GM23248 (cell line): ENCODE results near the gene NCAPD2. TPM values are rescaled to one million over a fixed set of nuclear protein-coding genes. Genes with fewer than 3 reads are reported as not detected.

ENCODE experiments used
- DNase-seq: peaks from one replicate; pipeline ENCODE4 v3.0.0-alpha.2; 2015
- H2AFZ ChIP-seq: fragments of 200-600 bp; sonication (generic); 2 replicates; pipeline ENCODE4 v1.6.1; 2016; ENCODE audit warnings: antibody characterized with exemption
- H3F3A ChIP-seq: fragments of 200-600 bp; sonication (generic); 2 replicates; pipeline ENCODE4 v1.6.1; 2016; ENCODE audit warnings: mild to moderate bottlenecking, antibody characterized with exemption, mixed run types; ENCODE audit not compliant: insufficient read depth
- H3K27ac ChIP-seq: fragments of 200-600 bp; sonication (generic); 2 replicates; pipeline ENCODE4 v1.5.1; 2016; ENCODE audit warnings: mild to moderate bottlenecking
- H3K27me3 ChIP-seq: fragments of 200-600 bp; sonication (generic); replicated peaks from 2 replicates; pipeline ENCODE4 v1.6.1; 2016; ENCODE audit warnings: mild to moderate bottlenecking; ENCODE audit not compliant: insufficient read depth
- H3K36me3 ChIP-seq: fragments of 200-600 bp; sonication (generic); 2 replicates; pipeline ENCODE4 v1.6.1; 2016; ENCODE audit warnings: low read depth, mild to moderate bottlenecking
- H3K4me1 ChIP-seq: fragments of 200-600 bp; sonication (generic); 2 replicates; pipeline ENCODE4 v1.6.1; 2016; ENCODE audit warnings: mild to moderate bottlenecking; ENCODE audit not compliant: insufficient read depth
- H3K4me2 ChIP-seq: fragments of 200-600 bp; sonication (generic); one replicate; pipeline ENCODE4 v1.6.1; 2016; ENCODE audit warnings: mild to moderate bottlenecking; ENCODE audit not compliant: unreplicated experiment
- H3K4me3 ChIP-seq: fragments of 200-600 bp; sonication (generic); 2 replicates; pipeline ENCODE4 v1.5.1; 2016; ENCODE audit warnings: mild to moderate bottlenecking
- H3K79me2 ChIP-seq: fragments of 200-600 bp; sonication (generic); 2 replicates; pipeline ENCODE4 v1.6.1; 2016; ENCODE audit warnings: mild to moderate bottlenecking; ENCODE audit not compliant: insufficient read depth
- H3K9ac ChIP-seq: fragments of 200-600 bp; sonication (generic); 2 replicates; pipeline ENCODE4 v1.6.1; 2016; ENCODE audit warnings: mild to moderate bottlenecking
- H3K9me2 ChIP-seq: fragments of 200-600 bp; sonication (generic); 2 replicates; pipeline ENCODE4 v1.6.1; 2016; ENCODE audit warnings: mixed run types, mild to moderate bottlenecking, moderate library complexity; ENCODE audit not compliant: insufficient read depth
- H3K9me3 ChIP-seq: fragments of 200-600 bp; sonication (generic); one replicate; pipeline ENCODE4 v1.6.1; 2017; ENCODE audit warnings: low read depth
- H4K20me1 ChIP-seq: fragments of 200-600 bp; sonication (generic); 2 replicates; pipeline ENCODE4 v1.6.0; 2016; ENCODE audit not compliant: insufficient read depth
- EZH2 ChIP-seq: fragments of 200-600 bp; sonication (generic); IDR thresholded peaks from 2 replicates; pipeline ENCODE4 v1.6.1; 2018; ENCODE audit warnings: antibody characterized with exemption, mild to moderate bottlenecking; ENCODE audit not compliant: insufficient read depth, poor library complexity, severe bottlenecking
- EZH2phosphoT487 ChIP-seq: fragments of 200-600 bp; sonication (generic); IDR thresholded peaks from 2 replicates; pipeline ENCODE4 v1.6.1; 2018; ENCODE audit warnings: antibody characterized with exemption, moderate library complexity, mild to moderate bottlenecking, low read depth; ENCODE audit not compliant: insufficient read depth
- WGBS, 2 experiments: methylation state at CpG; one replicate each; pipeline ENCODE4 v1.1.6; 2015 to 2017; ENCODE audit warnings: low lambda C conversion rate in 2 of 2, low coverage in 1 of 2; ENCODE audit errors: missing lambda C conversion rate in 2 of 2; 5-methylcytosine and 5-hydroxymethylcytosine counted together
- in situ Hi-C: fragments of 300-500 bp; cut with MboI; formaldehyde crosslinking; loops from 2 replicates; pipeline ENCODE4 v1.15.0; 2020
- polyA plus RNA-seq: library from polyadenylated mRNA; unstranded; fragments of >200 nt; fragmentation: Nextera tagmentation; extraction: Ambion mirVana; gene quantifications from 2 replicates; pipeline ENCODE4 v1.2.1, GENCODE V29; 2016
- small RNA-seq: library from RNA; depleted of rRNA; stranded (forward); fragments of <200 nt; gene quantifications from one replicate; pipeline ENCODE3, GENCODE V24; 2014; ENCODE audit warnings: low read depth, low replicate concordance
- total RNA-seq: library from RNA; depleted of rRNA; stranded (reverse); fragments of >200 nt; shearing (Covaris generic); gene quantifications from 2 replicates; pipeline ENCODE4 v1.2.3, GENCODE V29; 2014; rRNA removed

NCAPD2 gene
- total and polyA plus RNA-seq, 2 experiments from 2014 or later: 15.5 to 26.3 TPM

DNA sequence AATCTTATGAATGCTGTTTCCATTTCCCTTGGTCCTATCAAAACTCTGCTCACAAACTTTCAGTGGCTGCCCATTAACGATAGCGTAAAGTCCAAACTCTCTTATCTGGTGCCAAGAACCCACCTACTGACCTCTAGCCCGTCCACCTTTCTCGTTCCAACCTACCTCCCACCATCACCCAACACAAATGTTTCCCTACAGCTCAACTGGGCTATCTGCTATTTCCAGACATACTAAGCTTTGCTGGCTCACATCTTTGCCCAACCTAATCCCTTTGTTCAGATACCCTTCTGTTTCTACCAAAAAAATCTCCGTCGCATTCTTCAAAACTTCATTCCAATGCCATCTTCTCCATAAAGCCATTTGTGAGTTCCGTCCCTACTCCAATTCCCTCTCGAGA, 81.7 kb downstream of the NCAPD2 start:
- no peak overlapping the region for H3K4me3 ChIP-seq
- H4K20me1 ChIP-seq: no peaks in the 10 kb centered on the region
- in situ Hi-C loops: no loop called here
- WGBS, 2 experiments: 94 to 98% methylated on average over 8 of the region's 8 CpGs
- H3F3A ChIP-seq: peaks cover 50% of the 10 kb centered on the region
- no peaks in the 10 kb centered on the region for H3K4me1 ChIP-seq
- H3K9me2 ChIP-seq: no peaks in the 10 kb centered on the region
- peaks cover 16% of the 10 kb centered on the region for H3K79me2 ChIP-seq
- no peak for DNase-seq
- H3K4me2 ChIP-seq: no peak overlapping the region
- H3K9me3 ChIP-seq: no peaks in the 10 kb centered on the region
- H2AFZ ChIP-seq: no peak overlapping the region
- H3K27me3 ChIP-seq: no peaks in the 10 kb centered on the region
- no peak overlapping the region for H3K27ac ChIP-seq
- peaks cover 80% of the 10 kb centered on the region for H3K36me3 ChIP-seq
- TF ChIP-seq EZH2: no peak
- TF ChIP-seq EZH2phosphoT487: no peak
- no peak overlapping the region for H3K9ac ChIP-seq

Small RNAs within 50 kb of the gene (small RNA-seq; reads per million reads assigned to genes)
- 11.5 reads per million, percentile 85 among the genes with 10 or more reads in this experiment for gene SCARNA11

Other genes starting within 250 kb of the NCAPD2 start
- gene PLEKHG6, start 183.4 kb upstream of the NCAPD2 start, total RNA-seq: not detected in 2 replicates
- gene PLEKHG6, start 183.4 kb upstream of the NCAPD2 start, polyA plus RNA-seq: 0.30 TPM in 1 of 2 replicates, not detected in the other
- 247 and 343 TPM in 2 replicates for gene TNFRSF1A, start 152.0 kb upstream of the NCAPD2 start, total RNA-seq
- 183 and 197 TPM in 2 replicates for gene TNFRSF1A, start 152.0 kb upstream of the NCAPD2 start, polyA plus RNA-seq
- gene SCNN1A, start 118.5 kb upstream of the NCAPD2 start, total RNA-seq: 0.76 TPM in 1 of 2 replicates, not detected in the other
- gene SCNN1A, start 118.5 kb upstream of the NCAPD2 start, polyA plus RNA-seq: 0.25 and 0.59 TPM in 2 replicates
- gene LTBR, start 109.9 kb upstream of the NCAPD2 start, total RNA-seq: 147 TPM in 2 replicates
- gene LTBR, start 109.9 kb upstream of the NCAPD2 start, polyA plus RNA-seq: 113 and 117 TPM in 2 replicates
- gene CD27, start 49.1 kb upstream of the NCAPD2 start, total RNA-seq: not detected in 2 replicates
- 0.28 and 0.32 TPM in 2 replicates for gene CD27, start 49.1 kb upstream of the NCAPD2 start, polyA plus RNA-seq
- 7.8 and 8.1 TPM in 2 replicates for gene TAPBPL, start 42.1 kb upstream of the NCAPD2 start, total RNA-seq
- 9.2 and 9.4 TPM in 2 replicates for gene TAPBPL, start 42.1 kb upstream of the NCAPD2 start, polyA plus RNA-seq
- gene VAMP1, start 23.4 kb upstream of the NCAPD2 start, total RNA-seq: 5.0 and 17.3 TPM in 2 replicates
- 7.8 and 9.8 TPM in 2 replicates for gene VAMP1, start 23.4 kb upstream of the NCAPD2 start, polyA plus RNA-seq
- gene MRPL51, start 840 bp upstream of the NCAPD2 start, total RNA-seq: 29.8 and 68.3 TPM in 2 replicates
- gene MRPL51, start 840 bp upstream of the NCAPD2 start, polyA plus RNA-seq: 286 and 301 TPM in 2 replicates
- gene GAPDH, start 40.4 kb downstream of the NCAPD2 start, total RNA-seq: 6,196 and 7,726 TPM in 2 replicates
- 7,868 and 8,138 TPM in 2 replicates for gene GAPDH, start 40.4 kb downstream of the NCAPD2 start, polyA plus RNA-seq
- 18.0 and 19.7 TPM in 2 replicates for gene IFFO1, start 61.9 kb downstream of the NCAPD2 start, total RNA-seq
- gene IFFO1, start 61.9 kb downstream of the NCAPD2 start, polyA plus RNA-seq: 14.5 and 19.2 TPM in 2 replicates
- 44.3 TPM in 2 replicates for gene NOP2, start 74.2 kb downstream of the NCAPD2 start, total RNA-seq
- 27.0 and 31.8 TPM in 2 replicates for gene NOP2, start 74.2 kb downstream of the NCAPD2 start, polyA plus RNA-seq
- gene CHD4, start 113.3 kb downstream of the NCAPD2 start, total RNA-seq: 148 and 171 TPM in 2 replicates
- 61.5 and 72.1 TPM in 2 replicates for gene CHD4, start 113.3 kb downstream of the NCAPD2 start, polyA plus RNA-seq
- gene LPAR5, start 141.9 kb downstream of the NCAPD2 start, total RNA-seq: not detected in 2 replicates
- not detected in 2 replicates for gene LPAR5, start 141.9 kb downstream of the NCAPD2 start, polyA plus RNA-seq
- not detected in 2 replicates for gene ACRBP, start 153.3 kb downstream of the NCAPD2 start, total RNA-seq
- gene ACRBP, start 153.3 kb downstream of the NCAPD2 start, polyA plus RNA-seq: not detected in 2 replicates
- 31.7 and 39.1 TPM in 2 replicates for gene ING4, start 169.0 kb downstream of the NCAPD2 start, total RNA-seq
- gene ING4, start 169.0 kb downstream of the NCAPD2 start, polyA plus RNA-seq: 43.5 and 46.0 TPM in 2 replicates
- 17.3 and 26.2 TPM in 2 replicates for gene ZNF384, start 195.3 kb downstream of the NCAPD2 start, total RNA-seq
- 23.6 and 26.0 TPM in 2 replicates for gene ZNF384, start 195.3 kb downstream of the NCAPD2 start, polyA plus RNA-seq
- gene PIANP, start 206.7 kb downstream of the NCAPD2 start, total RNA-seq: 0.11 TPM in 1 of 2 replicates, not detected in the other
- 0.60 and 0.75 TPM in 2 replicates for gene PIANP, start 206.7 kb downstream of the NCAPD2 start, polyA plus RNA-seq
- gene COPS7A, start 229.9 kb downstream of the NCAPD2 start, total RNA-seq: 94.5 and 123 TPM in 2 replicates
- gene COPS7A, start 229.9 kb downstream of the NCAPD2 start, polyA plus RNA-seq: 133 and 135 TPM in 2 replicates